Limb (tissue), 2 donors: ENCODE results near the gene TBRG1.
"Not testable (repeated sequence)": the region's sequence is repeated elsewhere in the genome, so short reads cannot be mapped to it uniquely, and the experiment has no call there.

Experiments used
- DNase-seq, 2 donors: peaks; one replicate each; pipeline ENCODE4 v3.0.0-alpha.2; 2016; ENCODE audit errors: extremely low spot score in 2 of 2

The TBRG1 gene

GRCh38 chr11:124622531-124623451, at the start of gene TBRG1:
TSS of gene TBRG1 (plus strand) at chr11:124622864. CDS start at chr11:124623084, 220 bp downstream.
- DNase-seq = peak; percentile 93 to 94

DNA sequence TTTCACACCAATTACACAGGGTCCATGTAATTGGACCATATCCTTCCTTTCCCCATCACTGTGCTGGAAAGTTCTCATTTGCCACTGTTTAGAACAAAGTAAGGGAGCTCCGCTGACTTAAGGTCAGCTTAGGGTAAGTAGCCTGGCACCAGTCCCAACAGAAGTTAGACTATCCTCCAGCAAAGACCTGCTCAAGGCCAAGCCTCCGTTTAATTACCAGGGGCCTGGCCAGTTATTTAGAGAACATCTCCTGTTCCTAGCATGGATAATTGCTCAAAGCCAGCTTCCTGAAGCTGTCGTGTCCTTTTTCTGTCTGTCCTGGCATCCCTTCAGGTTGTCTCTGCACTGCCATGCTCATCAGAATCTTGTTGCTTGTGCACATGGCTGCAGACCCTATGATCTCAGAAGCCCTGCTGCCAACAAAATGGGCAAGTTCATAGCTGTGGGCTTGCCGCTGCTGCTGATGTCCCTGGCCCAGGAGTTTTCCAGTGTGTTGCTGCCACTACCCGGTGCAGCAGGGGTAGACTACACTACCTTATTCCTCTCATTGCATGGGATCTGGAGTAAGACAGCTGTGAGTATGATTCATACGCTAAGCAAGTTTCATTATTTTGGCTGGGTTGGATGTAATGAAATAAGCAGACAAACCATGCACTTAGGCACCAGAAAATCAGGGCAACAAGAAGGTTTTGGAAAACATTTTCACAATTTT, 44.8 kb upstream of the TBRG1 start:
- peak in 1 of 2 donors; percentile 7 for DNase-seq

DNA sequence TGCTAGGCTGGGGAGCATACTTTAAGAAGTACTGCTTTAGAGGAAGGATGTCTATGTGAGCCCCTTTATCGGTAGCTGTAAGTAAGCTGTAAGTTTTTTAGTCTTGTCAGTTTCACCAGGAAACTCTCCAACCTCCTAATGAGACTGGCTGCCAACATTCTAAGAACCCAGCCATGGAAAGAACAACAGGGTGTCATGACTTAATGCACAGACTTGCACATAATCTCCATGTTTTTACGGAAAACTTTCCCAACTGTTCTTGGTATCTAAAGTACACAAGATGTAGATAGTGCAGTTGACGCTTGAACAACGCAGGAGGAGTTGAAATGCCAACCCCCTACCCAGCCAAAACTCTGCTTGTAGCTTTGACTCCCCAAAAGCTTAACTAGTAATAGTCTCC, 43.9 kb upstream of the TBRG1 start:
- DNase-seq = no peak

- no peak for DNase-seq
Measured at GRCh38 chr11:124581817-124582216, 40.8 kb upstream of the TBRG1 start.

DNA sequence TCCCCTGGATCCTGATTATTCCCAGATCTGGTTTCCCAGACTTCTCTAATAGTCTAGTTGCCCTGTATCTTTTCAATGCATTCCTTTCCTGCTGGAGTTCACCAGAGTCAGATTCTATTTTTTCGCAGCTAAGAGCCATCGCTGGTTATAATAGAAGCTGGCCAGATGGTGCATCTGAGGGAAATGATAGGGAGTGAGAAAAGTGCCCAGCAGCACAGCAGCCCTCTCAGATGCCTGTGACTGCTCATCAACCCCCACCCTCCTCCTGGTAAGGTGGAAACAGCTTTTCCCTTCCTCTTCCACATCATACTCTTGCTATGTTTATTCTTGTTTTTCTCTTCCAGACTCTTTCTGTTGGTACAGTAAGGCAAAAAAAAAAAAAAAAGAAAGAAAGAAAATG, 40.1 kb upstream of the TBRG1 start:
- DNase-seq = no peak

DNA sequence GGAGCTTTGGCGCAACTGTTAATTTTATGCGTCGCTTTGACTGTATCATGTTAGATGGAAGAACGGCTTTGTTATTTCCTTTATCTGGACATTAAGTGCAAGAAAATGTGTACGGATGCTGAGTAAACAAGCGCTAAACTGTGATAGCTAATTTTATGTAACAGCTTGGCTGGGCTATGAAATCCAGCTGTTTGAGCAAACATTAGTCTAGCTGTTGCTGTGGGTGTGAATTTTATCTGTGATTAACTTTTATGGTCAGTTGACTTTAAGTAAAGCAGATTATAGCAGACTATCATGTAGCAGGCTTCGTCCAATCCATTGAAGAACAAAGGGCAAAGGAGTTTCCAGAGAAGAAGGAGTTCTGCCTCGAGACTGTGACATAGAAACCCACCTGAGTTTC, 38.9 kb upstream of the TBRG1 start:
- DNase-seq = no peak

GRCh38 chr11:124584681-124585372, 37.8 kb upstream of the TBRG1 start:
- no peak for DNase-seq

GRCh38 chr11:124586238-124586860, 36.3 kb upstream of the TBRG1 start:
- DNase-seq = peak; percentile 73

DNA sequence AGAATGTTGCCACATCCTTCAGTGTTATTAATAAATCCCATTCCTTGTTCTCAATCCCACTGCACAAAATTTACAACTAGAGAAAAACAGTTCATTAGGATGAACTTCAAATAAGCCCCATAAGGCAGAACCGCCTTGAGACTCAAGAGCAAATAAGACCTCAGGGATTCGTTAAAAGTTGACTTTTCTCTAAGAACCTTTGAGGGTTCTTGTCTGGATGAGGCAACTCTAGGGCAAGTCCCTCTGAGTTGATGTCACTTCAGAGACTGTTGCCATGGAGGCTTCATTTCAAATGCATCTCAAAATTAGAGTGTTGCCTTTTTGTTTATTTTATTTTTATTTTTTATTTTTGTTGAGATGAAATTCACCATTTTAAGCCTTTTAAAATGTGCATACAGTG, 31.2 kb upstream of the TBRG1 start:
- DNase-seq = no peak

DNA sequence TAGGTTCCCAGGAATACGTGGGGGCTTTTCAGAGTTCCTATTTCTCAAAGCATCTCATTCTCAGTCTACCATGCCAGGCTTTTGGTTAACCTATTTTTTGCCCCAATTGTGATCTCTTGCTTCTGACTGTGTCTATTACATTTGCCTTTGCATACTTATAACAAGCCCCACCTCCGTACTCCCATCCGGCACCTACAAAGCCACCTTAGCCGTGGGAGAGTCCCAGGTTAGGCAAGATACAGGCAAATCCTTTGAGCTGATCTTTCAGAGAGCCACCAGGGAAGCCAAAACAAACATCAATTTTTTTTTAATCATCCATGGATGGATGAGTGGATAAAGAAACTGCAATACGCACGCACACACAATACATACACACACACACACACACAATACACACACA, 30.0 kb upstream of the TBRG1 start:
- no peak for DNase-seq

DNA sequence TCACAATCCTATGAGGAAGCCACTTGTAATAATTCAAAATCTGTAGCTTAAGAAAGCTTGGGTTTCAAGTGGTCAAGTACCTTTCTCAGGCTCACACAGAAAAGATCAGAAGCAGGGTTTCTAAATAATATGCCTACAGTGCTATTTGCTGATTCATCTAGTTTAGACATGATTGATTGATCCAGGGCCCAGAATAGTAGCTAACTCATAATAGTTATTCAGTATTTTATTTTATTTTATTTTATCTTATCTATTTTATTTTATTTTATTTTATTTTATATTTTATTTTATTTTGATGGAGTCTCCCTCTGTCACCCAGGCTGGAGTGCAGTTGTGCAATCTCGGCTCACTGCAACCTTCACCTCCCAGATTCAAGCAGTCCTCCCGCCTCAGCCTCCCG, 27.4 kb upstream of the TBRG1 start:
- DNase-seq = no peak

- no peak for DNase-seq
Measured at GRCh38 chr11:124597626-124598025, 25.0 kb upstream of the TBRG1 start.

DNA sequence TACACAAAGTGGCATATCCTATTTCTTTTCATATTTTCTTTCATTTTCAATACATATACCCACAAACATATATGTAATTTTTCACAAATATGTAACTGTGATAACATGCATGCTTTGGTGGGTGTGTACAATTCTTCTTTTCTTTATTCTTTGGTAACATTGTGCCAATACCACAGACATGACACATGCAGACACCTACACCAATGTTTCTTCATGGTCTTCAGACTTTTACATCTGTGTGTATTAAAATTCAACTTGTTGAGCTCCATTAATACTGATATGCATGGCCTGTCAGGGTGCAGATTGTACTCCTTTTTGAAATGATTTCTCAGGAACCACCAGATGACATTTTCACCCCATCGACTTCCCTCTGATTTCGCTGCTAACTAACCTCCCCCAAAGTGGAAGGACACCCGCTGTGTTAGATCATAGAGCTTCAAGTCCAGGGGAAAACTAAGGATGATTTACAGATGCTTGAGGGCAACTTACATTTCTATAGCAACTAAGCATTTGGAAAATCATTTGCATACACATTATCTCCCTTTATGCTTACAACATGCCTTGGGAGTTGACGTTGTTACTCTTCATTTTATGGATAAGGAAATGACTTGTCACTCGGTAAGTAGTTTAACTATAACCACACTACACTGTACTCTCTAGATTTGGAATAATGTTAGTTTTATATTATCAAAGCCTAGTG, 21.9 kb upstream of the TBRG1 start:
- no peak for DNase-seq

- no peak for DNase-seq
Measured at GRCh38 chr11:124602193-124602592, 20.5 kb upstream of the TBRG1 start.

DNA sequence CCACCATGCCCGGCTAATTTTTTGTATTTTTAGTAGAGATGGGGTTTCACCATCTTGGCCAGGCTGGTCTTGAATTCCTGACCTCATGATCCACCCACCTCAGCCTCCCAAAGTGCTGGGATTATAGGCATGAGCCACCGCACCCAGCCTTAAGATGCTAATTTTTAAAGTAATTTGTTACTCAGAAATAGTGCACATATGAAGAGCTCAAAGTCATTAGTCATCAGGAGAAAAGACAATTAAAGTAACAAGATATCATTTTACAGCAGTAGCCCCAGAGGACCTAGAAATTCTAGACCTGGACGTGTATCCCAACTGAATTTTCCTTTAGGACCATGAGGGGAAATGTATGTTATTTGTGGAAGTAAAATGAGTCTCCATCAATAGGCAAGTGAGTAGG, 19.9 kb upstream of the TBRG1 start:
- not testable (repeated sequence) for DNase-seq

DNA sequence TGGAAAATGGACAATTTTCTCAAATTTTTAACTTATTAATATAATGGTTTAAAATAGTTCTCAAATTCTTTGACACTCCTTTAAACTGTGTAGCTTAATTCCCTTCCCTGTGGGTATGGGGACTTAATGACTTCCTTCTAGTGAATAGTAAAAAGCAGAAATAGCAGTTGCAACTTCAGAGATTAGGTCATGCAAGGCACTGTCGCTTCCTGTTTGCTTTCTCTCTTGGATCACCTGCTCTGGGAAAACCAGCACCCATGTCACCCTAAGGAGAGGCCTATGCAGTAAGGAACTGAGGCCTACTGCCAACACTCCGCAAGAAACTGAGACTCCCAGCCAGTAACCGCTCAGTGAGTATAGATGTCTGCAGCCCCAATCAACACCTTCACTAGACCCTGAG, 16.9 kb upstream of the TBRG1 start:
- DNase-seq = no peak

GRCh38 chr11:124608147-124608546, 14.5 kb upstream of the TBRG1 start:
- no peak for DNase-seq

DNA sequence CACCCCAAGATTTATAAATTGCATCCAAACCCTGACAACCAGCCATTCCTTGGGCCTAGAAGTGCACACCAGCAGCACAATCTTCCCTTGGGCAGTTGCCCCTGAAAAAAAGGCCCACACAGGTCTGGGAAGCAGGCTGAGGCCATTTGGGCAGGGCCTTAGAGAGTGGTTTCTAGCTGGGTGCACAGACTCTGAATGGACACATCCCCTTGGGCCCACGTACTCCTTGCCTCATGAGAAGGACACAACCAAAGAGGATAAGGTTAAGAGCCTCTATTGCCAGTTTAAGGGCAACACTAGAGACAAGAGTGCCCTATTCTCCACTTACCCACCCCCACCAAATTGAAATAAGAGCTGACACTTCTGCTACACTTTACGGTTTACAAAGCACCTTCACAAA, 12.4 kb upstream of the TBRG1 start:
- no peak for DNase-seq

GRCh38 chr11:124611064-124611463, 11.6 kb upstream of the TBRG1 start, which contains the start of gene PANX3:
TSS of gene PANX3 (plus strand) at chr11:124611428. CDS start at chr11:124611557, 129 bp downstream.
- DNase-seq = no peak

- no peak for DNase-seq
Measured at GRCh38 chr11:124612045-124612444, 10.6 kb upstream of the TBRG1 start.
